NB4 (cell line): ENCODE measurements around the gene MLANA.

Experiments used
- CTCF ChIP-seq: IDR thresholded peaks from one replicate; pipeline ENCODE4 v1.5.1; 2012; ENCODE audit warnings: low read depth, low read length
- MYC ChIP-seq: IDR thresholded peaks from 2 replicates; pipeline ENCODE4 v1.6.1; 2011; ENCODE audit warnings: low read depth, low read length
- POLR2A ChIP-seq: IDR thresholded peaks from 2 replicates; pipeline ENCODE4 v1.6.1; 2011; ENCODE audit warnings: mild to moderate bottlenecking; ENCODE audit not compliant: insufficient read length; ENCODE audit errors: extremely low read depth

DNA sequence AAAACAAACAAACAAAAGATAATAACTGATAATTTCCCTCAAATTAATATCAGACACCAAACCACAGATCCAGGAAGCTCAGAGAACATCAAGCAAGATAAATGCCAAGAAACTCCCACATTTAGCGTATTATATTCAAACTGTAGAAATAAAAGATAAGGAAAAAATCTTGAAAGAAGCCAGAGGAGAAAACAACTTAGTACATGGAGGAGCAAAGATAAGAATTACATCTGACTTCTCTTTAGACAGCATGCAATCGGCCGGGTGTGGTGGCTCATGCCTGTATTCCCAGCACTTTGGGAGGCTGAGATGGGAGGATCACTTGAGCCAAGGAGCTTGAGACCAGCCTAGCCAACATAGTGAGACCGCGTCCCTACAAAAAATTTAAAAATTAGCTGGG lies 17.2 kb upstream of the MLANA start:
- TF ChIP-seq CTCF (no peak), POLR2A (no peak), MYC (no peak)
